Occipital lobe (tissue), 2 donors: Measurements from ENCODE around the gene ITPR2. TPM values are rescaled to one million over a fixed set of nuclear protein-coding genes. Genes with fewer than 3 reads are reported as not detected.

ENCODE experiments used
- DNase-seq: peaks from one replicate; lab custom pipeline; 2025; lab: John Stamatoyannopoulos, UW
- total RNA-seq: library from RNA; depleted of rRNA; stranded (reverse); fragments of >200 nt; gene quantifications from one replicate; pipeline ENCODE4 v1.2.3, GENCODE V29; 2014

Gene ITPR2
- total RNA-seq, 1 donor from 2014 or later = 31.0 TPM

GRCh38 chr12:26704684-26705460, 128.1 kb downstream of the ITPR2 start:
- no peak for DNase-seq

DNA sequence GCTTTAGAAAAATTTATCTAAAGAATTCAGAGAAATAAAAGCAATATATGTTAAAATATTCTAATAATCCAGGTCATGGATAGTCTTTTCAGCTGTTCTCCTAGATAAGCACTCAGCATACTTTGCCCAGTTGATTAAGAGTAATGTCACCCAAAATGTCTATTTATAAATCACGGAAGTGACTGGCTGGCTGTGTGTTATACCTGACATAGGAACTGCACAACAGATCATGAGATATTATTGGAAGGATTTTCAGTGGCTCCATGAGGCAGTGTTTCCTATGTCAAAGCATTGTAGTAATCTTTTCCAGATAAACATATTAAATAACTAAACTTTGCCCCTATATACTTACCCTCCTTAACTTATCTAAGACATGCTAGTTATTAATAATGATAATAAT, 128.8 kb downstream of the ITPR2 start:
- DNase-seq = no peak

- no peak for DNase-seq
These were observed 130.3 kb downstream of the ITPR2 start for GRCh38 chr12:26702741-26703140.

DNA sequence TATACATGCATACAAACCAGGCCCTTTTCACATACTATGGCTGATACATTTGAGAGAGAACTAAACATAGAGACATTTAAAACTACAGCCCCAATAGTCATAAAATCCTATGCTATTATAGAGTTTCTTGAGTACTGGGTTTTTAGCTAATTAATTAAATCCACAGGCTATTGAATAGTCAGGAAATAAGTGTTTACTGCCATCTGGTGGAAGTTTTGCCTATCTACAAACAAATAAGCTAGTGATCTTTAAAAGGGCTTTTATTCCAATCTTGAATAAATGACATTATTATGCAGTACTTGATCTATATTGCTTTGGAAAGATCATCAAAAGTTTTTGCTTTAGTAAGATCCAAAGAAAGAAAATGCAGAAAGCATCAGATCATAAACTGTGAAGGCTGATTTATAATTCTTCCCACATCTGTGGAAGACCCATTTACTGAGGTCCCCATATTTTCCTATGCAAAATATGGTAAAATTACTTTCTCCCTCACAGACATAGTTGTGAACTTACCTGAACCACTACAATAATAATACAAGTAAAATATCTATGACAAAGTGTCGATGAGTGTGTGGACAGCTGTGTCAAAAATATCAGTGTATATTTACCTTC, 131.3 kb downstream of the ITPR2 start:
- DNase-seq = no peak

DNA sequence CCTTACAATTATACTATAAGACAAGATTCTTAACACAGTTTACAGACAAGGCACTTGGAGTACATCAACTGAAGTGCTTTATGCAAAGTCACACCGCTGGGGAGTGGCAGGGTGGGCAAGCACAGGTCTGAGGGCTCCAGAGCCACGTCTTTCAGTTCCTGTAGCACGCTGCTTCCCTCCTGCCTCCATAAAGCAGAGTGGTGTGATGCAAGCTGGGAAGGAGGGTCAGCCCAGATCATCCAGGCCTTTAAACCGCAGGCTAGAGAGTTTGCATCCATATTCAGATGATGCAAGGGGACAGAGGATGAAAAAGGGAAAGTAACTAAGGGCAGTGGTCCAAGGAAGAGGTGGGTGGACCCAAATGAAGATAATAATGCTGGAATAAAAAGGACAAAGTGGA, 132.6 kb downstream of the ITPR2 start:
- no peak for DNase-seq

DNA sequence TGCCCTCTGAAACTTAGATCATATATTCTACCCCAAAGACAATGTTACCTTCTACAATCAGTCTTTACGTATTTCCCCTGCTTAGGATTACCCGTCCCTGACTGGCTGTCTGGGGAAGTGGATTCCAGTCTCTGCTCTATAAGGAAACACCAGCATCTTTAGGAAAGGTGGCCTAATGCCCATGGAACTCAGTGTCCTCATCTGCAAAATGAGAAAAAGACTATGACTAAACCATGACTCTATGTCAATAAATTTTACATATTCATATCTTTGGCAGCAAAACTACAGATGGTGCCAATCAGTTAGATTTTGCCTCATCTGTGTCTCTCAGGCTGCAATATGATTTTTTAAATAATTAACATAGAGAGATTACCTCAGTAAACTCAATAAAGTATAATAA, 133.8 kb downstream of the ITPR2 start:
- DNase-seq = no peak

DNA sequence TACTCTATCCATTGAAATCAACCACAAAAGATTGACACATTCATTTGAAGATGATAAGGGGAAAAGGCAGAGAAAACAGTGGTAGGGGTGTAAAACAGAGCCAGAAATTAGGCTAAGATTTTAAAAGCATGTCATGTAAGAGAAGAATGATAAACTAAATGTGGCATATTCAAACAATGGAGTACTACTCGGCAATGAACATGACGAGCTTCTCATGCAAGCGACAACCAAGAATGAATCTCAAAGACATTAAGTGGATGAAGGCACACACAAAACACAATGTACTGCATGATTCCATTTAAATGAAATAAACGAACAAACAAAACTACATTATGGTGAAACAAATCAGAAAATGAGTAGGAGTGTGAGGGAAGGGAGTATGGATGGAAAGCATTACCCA, 134.8 kb downstream of the ITPR2 start:
- no peak for DNase-seq

DNA sequence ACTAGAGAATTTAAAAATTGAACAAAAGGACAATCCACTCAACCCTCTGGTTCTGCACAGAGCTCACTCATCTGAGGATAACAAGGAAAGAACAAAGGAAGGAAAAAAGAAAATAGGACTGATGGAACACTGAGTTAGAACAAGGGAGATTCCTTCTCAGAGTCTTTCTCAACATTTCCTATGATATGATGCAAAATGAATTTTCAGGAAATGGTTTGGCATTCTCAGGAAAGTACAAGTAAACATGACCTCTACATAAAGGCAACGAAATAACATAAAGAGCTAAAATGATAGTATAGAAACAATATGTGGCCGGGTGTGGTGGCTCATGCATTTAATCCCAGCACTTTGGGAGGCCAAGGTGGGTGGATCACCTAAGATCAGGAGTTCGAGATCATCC, 135.8 kb downstream of the ITPR2 start:
- no peak for DNase-seq

- DNase-seq = no peak
These were observed 136.3 kb downstream of the ITPR2 start for GRCh38 chr12:26696613-26697092.

DNA sequence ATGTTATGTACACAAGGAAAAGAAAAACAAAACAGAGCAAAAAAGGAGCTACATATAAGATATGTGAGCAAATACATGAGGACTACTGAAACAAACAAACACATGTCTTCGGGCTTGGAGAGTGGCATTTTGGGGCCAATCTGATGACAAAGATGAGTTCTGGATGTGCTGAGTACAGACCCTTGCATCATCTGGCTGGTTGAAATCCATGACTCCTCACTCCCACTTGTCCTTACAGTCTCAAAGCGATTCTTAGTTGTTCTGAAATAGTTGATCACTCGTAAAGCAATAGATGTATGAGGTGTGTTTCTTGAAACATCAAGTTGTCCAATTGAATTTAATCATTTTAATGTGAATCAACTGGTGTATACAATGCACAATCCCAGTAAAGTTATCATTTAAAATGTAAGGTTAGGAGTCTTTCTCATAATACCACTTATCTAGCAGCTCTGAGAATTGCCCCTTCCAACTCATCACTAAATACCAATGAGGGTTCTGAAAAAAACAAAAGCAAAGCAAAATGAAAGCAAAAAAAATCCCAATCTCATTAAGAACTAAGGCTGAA, 136.9 kb downstream of the ITPR2 start:
- DNase-seq = no peak

DNA sequence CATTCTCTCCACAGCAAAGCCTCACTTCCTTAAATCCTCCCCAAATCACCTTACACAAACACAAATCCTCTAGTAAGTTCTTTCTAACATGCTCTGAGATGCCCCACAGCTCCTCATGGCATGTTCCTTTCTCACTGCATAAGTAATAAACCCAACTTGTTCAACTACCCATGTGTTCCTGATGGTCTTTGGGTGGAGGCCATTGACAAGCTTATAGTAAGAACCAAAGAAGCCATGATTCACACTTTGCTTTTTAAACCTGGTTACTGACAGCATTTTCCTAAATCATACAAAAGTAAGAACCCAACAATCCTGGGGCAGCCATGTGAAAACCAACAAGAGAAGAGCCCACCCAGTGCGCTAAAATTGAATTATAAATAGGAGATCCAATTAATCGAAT, 138.6 kb downstream of the ITPR2 start:
- no peak for DNase-seq

- no peak for DNase-seq
These were observed 140.6 kb downstream of the ITPR2 start for GRCh38 chr12:26692407-26692806.

DNA sequence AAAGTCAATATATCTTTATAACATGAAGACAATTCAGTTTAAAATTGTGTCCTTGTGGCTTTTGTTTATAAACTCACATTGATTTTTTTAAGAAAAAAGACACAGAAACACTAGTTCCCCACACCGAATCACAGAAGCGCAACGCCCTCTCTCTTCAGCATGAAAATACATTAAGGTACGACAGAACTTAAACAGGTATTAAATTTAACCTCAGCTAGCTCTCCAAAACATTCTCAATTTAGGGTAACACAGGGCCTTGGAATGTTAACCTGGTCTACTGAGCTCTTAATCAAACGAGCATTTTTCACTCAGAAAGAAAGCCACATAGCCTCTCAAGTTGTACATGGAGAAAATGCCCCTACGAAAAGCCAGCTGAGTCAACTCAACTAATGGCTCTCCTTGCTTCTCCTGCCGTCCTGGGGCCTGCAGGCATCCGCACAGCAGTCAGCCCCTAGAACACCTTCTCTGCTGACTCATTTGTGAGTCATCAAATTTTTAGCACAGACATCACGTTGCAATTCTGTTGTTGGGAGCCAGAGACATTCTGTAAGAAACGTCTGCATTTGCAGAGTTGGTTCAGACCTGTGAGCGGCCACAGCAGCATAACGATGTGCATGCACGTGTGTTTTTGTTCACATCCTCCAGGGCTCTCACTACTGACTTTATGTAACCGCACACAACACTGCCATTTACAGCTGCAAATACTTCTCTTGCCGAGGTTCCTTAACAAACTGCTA, 141.6 kb downstream of the ITPR2 start:
- DNase-seq = peak; percentile 58

GRCh38 chr12:26690601-26691000, 142.4 kb downstream of the ITPR2 start:
- DNase-seq = no peak

DNA sequence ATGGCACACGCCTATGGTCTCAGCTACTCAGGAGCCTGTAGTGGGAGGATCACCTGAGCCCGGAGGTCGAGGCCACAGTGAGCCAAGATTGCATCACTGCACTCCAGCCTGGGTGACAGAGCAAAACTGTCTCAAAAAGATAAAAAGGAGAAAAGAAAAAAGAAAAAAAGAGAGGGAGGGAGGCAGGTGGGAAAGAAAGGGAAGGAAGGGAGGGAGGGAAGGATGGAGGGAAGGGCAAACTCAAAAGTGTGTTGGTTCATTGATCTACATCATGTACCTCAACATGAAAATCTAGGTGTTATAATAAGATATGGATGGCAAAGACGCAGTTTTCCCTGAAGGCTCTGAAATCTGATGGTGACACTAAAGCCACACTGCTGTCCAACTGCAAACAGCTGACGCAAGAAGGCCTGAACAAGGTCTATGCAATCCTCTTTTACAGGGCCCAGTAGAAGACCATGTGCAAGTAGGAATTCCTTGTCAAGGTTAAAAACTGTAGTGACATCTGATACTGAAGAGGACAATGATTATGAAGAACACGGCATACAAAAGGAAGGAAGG, 143.6 kb downstream of the ITPR2 start:
- no peak for DNase-seq

DNA sequence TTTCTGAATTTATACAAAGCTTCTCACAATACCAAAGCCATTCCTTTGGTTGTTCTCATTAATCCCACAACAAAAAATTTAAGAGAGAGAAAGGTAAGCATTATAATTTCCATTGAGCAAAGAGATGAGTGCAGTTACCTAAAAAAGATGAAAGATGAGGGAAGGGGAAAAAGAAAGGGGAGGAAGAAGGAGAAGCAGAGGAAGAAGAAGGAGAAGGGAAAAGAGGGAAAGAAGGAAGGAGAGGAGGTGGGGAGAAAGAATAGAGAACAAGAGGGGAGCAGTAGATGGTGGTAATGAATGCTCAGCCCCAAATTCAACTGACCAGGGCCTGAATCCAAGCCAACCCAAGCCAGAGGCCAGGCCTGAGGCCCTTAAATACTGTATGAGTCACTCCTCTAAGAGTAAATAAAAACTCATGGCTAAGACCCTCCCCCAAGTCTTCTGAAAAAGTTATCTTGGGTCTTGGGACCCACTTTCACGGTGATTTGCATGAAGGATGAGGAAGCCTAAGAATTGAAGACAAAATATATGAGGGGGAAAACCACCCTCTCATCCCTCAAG, 144.6 kb downstream of the ITPR2 start:
- DNase-seq = no peak

DNA sequence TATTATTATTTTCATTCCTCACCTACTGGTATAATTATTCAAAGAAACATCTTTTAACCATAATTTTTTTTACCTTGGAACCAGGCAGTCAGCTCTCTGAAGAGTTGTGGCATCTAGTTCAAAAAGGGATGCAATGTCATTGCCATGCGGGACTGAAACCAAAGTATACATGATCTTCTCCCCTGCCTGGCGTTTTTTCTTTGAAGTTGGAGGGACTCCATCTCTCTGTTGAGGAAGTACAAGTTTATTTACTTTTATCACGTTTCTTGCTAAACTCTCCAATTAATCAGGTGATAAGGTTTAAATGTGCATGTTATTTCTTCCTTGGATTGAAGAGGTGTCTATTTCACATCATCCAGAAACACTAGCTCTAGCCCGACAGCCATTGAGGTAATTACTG, 146.6 kb downstream of the ITPR2 start:
- DNase-seq = no peak

- no peak for DNase-seq
These were observed 148.9 kb downstream of the ITPR2 start for GRCh38 chr12:26684101-26684500.

DNA sequence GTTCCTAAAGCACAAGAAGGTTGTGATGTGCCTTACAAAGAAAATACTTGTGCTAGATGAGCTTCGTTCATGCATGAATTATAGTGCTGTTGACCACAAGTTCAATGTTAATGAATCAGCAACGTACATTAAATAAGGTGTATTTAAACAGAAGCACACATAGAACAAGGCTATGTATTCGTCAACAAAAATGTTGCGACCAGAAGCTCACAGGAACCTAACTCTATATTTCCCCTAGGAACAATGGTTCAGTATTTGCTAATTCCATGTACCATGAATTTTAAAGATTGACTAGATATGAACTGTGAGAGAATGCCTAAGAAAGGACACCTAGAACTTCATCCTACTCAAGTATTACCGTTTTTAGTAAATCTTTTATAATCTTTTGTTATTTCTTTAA, 149.6 kb downstream of the ITPR2 start:
- DNase-seq = no peak

DNA sequence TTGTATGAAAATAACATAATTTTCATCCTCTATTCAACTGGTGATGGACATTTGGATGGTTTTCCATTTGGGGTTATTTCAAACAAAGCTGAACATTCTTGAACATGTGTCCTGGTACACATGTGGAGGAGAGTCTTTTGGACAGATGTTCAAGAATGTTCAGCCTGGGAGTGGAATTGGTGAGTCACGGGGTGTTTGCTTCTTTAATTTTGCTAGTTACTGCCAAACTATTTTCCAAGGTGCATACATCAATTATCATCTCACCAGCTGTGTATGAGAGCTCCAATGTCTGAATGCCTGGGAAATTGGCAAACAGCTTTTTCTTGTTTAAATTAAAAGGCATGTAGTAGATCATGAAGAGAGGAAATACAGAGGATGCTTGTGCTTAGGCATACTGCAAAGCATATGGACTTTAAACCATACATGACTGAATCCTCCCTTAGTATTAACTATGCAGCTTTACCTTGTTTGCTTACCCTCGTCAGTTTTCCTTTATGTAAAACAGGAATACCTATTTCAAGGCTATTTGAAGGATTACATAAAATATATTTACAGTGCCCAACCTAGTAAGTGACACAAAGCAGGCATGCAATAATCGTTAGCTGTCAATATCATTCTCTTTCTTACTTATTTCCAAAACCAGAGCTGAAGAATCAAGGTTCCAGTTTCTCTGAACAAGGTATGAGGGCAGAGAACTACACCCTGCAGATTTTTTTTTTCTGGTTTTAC, 152.1 kb downstream of the ITPR2 start:
- DNase-seq = no peak
